Liver (tissue), 3 donors: ENCODE measurements around the gene GSTA2.
"Not testable (repeated sequence)": the region's sequence is repeated elsewhere in the genome, so short reads cannot be mapped to it uniquely, and the experiment has no call there.

ENCODE experiments used
- CTCF ChIP-seq: fragments of 150-350 bp; IDR thresholded peaks from 2 replicates; pipeline ENCODE4 v1.5.1; 2017; ENCODE audit warnings: improper control_type of control experiment, low read depth, low read length; ENCODE audit not compliant: missing input control
- GABPA ChIP-seq, 2 donors: IDR thresholded peaks in 1 of 2; conservative IDR thresholded peaks in 1 of 2; 2 replicates each; pipeline ENCODE4 v1.6.1; 2016; ENCODE audit warnings: antibody characterized with exemption in 2 of 2, mild to moderate bottlenecking in 1 of 2, moderate library complexity in 1 of 2
- donor health status: healthy.
- donor health status: healthy.

- TF ChIP-seq GABPA (IDR thresholded peaks at IDR 0.05 in 1 of 2, conservative IDR thresholded peaks at IDR 0.05 in 1 of 2); CTCF: not testable (repeated sequence)
Measured at GRCh38 chr6:52747301-52747700, 16.0 kb downstream of the GSTA2 start.
